GM12873 (cell line): ENCODE results near the gene IQCK.

Source experiments
- CTCF ChIP-seq: IDR thresholded peaks from 2 replicates; pipeline ENCODE4 v1.5.1; 2012; ENCODE audit warnings: low read depth, mild to moderate bottlenecking, moderate library complexity, low read length, control low read depth; ENCODE audit not compliant: insufficient read depth; ENCODE audit errors: missing control alignments

The IQCK gene

GRCh38 chr16:19874851-19875546, 156.9 kb downstream of the IQCK start:
- TF ChIP-seq CTCF, result no peak

GRCh38 chr16:19875900-19876299, 157.8 kb downstream of the IQCK start:
- no peak for TF ChIP-seq CTCF

- no peak for TF ChIP-seq CTCF
Observed at GRCh38 chr16:19876501-19877059, 158.5 kb downstream of the IQCK start.

GRCh38 chr16:19878757-19879156, 160.7 kb downstream of the IQCK start:
- no peak for TF ChIP-seq CTCF

DNA sequence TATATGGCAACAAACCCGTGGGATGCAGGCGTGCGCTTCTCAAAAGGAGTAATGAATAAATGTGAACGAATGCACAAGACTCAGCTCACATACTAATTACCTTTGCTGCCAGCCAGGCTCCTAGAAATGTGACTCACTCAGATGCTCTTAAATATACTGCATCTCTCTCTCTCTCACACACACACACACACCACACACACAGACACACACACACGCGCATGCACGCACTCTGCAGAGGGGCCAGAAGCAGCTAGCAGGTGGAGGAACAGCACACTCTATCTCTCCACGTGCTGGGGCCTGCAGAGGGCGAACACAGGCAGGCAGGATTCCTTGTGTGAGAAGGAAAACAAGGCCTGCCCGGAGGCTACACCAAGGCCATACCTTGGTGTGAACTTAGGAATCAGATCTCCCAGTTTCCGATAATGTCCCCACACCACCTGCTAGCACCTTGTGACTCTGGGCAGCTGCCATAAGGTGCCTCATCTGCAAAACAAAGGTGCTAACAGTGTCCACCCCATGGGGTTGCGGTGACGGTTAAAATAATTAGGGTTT, 161.2 kb downstream of the IQCK start:
- TF ChIP-seq CTCF, result no peak

DNA sequence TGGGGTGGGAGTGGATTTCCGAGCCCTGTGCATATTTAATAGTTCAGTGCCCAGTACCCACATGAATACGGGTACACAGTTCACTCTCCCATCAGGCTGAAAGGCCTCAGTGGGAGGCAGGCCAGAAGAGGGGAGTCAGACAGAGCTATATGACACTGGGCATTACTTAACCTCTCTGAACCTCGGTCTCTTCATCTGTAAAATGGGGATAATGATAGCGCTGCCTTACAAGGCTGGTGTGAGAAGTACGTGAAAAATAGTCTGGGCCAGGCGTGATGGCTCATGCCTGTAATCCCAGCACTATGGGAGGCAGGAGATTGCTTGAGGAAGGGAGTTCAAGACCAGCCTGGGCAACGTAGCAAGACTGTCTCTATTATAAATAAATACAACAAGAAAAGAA, 163.0 kb downstream of the IQCK start:
- TF ChIP-seq CTCF, result no peak

DNA sequence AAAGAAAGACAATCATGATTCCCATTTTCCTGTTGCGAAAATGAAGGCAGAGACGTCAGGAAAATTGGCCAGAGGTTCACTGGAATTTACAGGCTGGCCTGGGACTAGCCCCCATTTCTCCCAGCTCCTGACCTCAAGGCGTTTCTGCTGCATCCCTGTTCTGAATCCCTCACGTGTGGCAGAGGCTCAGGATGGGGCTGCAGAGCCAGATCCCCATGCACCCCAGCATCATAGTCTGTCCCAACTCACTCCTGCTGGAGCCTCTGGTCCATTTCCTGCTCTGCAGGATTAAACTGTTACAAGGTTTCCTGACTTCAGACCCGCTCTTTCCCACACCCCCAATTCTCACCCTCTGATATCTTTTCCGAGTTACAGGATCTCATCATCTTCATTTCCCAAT, 163.7 kb downstream of the IQCK start:
- no peak for TF ChIP-seq CTCF
